CD4-positive, alpha-beta T cell treated with Interferon gamma for 1 hour (primary cell): ENCODE measurements around the gene NUP205.
A peak's percentile ranks its signal among the peaks of the same experiment; 100 is the strongest.
"Not testable (repeated sequence)": the region's sequence is repeated elsewhere in the genome, so short reads cannot be mapped to it uniquely, and the experiment has no call there.

Experiments
- DNase-seq: peaks from one replicate; pipeline ENCODE4 v3.0.0-alpha.2; 2020

The NUP205 gene

GRCh38 chr7:135634191-135634878, 76.6 kb downstream of the NUP205 start:
- DNase-seq, result no peak

GRCh38 chr7:135639690-135640089, 82.0 kb downstream of the NUP205 start:
- not testable (repeated sequence) for DNase-seq

- no peak for DNase-seq
These were observed 86.4 kb downstream of the NUP205 start for GRCh38 chr7:135644154-135644553.

- DNase-seq, result no peak
These were observed 87.0 kb downstream of the NUP205 start for GRCh38 chr7:135644729-135645128.

- DNase-seq, result peak; percentile 11
These were observed 87.7 kb downstream of the NUP205 start for GRCh38 chr7:135645296-135645904.

- DNase-seq, result no peak
These were observed 90.0 kb downstream of the NUP205 start for GRCh38 chr7:135647755-135648154.

- DNase-seq, result no peak
These were observed 90.5 kb downstream of the NUP205 start for GRCh38 chr7:135648235-135648634.

GRCh38 chr7:135650831-135651573, 93.3 kb downstream of the NUP205 start:
- no peak for DNase-seq

- DNase-seq, result no peak
These were observed 95.8 kb downstream of the NUP205 start for GRCh38 chr7:135653340-135654080.

- DNase-seq, result no peak
These were observed 100.8 kb downstream of the NUP205 start for GRCh38 chr7:135658564-135658963.

GRCh38 chr7:135659159-135659846, 101.6 kb downstream of the NUP205 start:
- DNase-seq, result no peak

- DNase-seq, result no peak
These were observed 103.8 kb downstream of the NUP205 start for GRCh38 chr7:135661311-135662122.

GRCh38 chr7:135662123-135662372, 104.3 kb downstream of the NUP205 start:
- no peak for DNase-seq

GRCh38 chr7:135662373-135663114, 104.8 kb downstream of the NUP205 start, which contains the start of gene STMP1:
TSS of gene STMP1 (plus strand) at chr7:135662514.
- DNase-seq, result peak; percentile 92

GRCh38 chr7:135664046-135664589, 106.4 kb downstream of the NUP205 start:
- no peak for DNase-seq

- DNase-seq, result no peak
These were observed 107.3 kb downstream of the NUP205 start for GRCh38 chr7:135665042-135665441.

GRCh38 chr7:135666156-135666555, 108.4 kb downstream of the NUP205 start:
- no peak for DNase-seq

- DNase-seq, result no peak
These were observed 109.1 kb downstream of the NUP205 start for GRCh38 chr7:135666846-135667245.

- DNase-seq, result not testable (repeated sequence)
These were observed 109.9 kb downstream of the NUP205 start for GRCh38 chr7:135667626-135668025.

- not testable (repeated sequence) for DNase-seq
These were observed 111.2 kb downstream of the NUP205 start for GRCh38 chr7:135668852-135669395.

- no peak for DNase-seq
These were observed 112.1 kb downstream of the NUP205 start for GRCh38 chr7:135669774-135670173.
